Transverse colon (tissue), 4 donors: ENCODE measurements around the gene DLG2. TPM values are rescaled to one million over a fixed set of nuclear protein-coding genes. Genes with fewer than 3 reads are reported as not detected.
"Not testable (repeated sequence)": the region's sequence is repeated elsewhere in the genome, so short reads cannot be mapped to it uniquely, and the experiment has no call there.

Experiments
- DNase-seq: peaks from one replicate; pipeline ENCODE4 v3.0.0-alpha.2; 2019
- H3K27ac ChIP-seq, 4 donors: fragments of 200-600 bp; sonication (generic); 2 replicates each; pipeline ENCODE4 v1.5.1; 2016 to 2018; ENCODE audit warnings: inconsistent platforms in 4 of 4
- H3K27me3 ChIP-seq: fragments of 200-600 bp; sonication (generic); 2 replicates; pipeline ENCODE4 v1.5.1; 2017; ENCODE audit warnings: inconsistent platforms
- H3K36me3 ChIP-seq, 4 donors: fragments of 200-600 bp; sonication (generic); 2 replicates each; pipeline ENCODE4 v1.5.1; 2017 to 2019; ENCODE audit warnings: inconsistent platforms in 4 of 4
- H3K4me1 ChIP-seq, 4 donors: fragments of 200-600 bp; sonication (generic); 2 replicates each; pipeline ENCODE4 v1.5.1; 2017 to 2020; ENCODE audit warnings: inconsistent platforms in 4 of 4
- H3K4me3 ChIP-seq, 4 donors: fragments of 200-600 bp; sonication (generic); 1 replicate in 1 of 4; 2 replicates in 3 of 4; pipeline versions ENCODE4 v1.5.1 to v1.6.1; 2017 to 2019; ENCODE audit warnings: inconsistent platforms in 4 of 4
- H3K9me3 ChIP-seq, 2 donors: fragments of 200-600 bp; sonication (generic); 2 replicates each; pipeline ENCODE4 v1.5.1; 2017 to 2019; ENCODE audit warnings: inconsistent platforms in 2 of 2
- EP300 ChIP-seq: sonication (generic); formaldehyde crosslinking; IDR thresholded peaks from one replicate; pipeline ENCODE4 v1.6.1; 2017; ENCODE audit warnings: antibody characterized with exemption, low read depth
- POLR2A ChIP-seq: fragments of 450-650 bp; IDR thresholded peaks from one replicate; pipeline ENCODE4 v1.6.1; 2016; ENCODE audit warnings: antibody characterized with exemption, mild to moderate bottlenecking, moderate library complexity
- POLR2AphosphoS5 ChIP-seq, 3 donors: sonication (generic); formaldehyde crosslinking; IDR thresholded peaks; one replicate each; pipeline ENCODE4 v1.6.1; 2016; ENCODE audit warnings: antibody characterized with exemption in 3 of 3
- WGBS, 2 donors: methylation state at CpG; one replicate each; pipeline ENCODE4 v1.1.5; 2018; ENCODE audit warnings: low coverage in 1 of 2; 5-methylcytosine and 5-hydroxymethylcytosine counted together
- in situ Hi-C, 4 donors: fragments of 200-750 bp; cut with MboI; loops; one replicate each; pipeline versions ENCODE4 v1.15.0 to v1.15.1; 2017; ENCODE audit warnings: low sequenced_read_pairs in 3 of 4, low pct_ligation_motif_present in 1 of 4, low pct_unique_long_range_greater_than_20kb in 1 of 4
- intact Hi-C: fragments of 100-400 bp; cut with DNase I; formaldehyde crosslinking; loops from one replicate; pipeline ENCODE4 v1.15.1; 2023; ENCODE audit warnings: low total_unique reads
- total RNA-seq, 4 donors: library from RNA; depleted of rRNA; stranded (reverse); fragments of >200 nt; gene quantifications; one replicate each; pipeline ENCODE4 v1.1.0, GENCODE V29; 2016
- TF ChIP-seq, protein P1 (sequence below), 5 experiments: fragments of 200-600 bp in 3 of 5; fragments of 450-650 bp in 2 of 5; sonication (generic) in 3 of 5; IDR thresholded peaks; 1 replicate in 2 of 5; 2 replicates in 3 of 5; pipeline ENCODE4 v1.5.1; 2016 to 2017; ENCODE audit warnings: antibody characterized with exemption in 5 of 5, inconsistent platforms in 3 of 5, mild to moderate bottlenecking in 2 of 5, moderate library complexity in 1 of 5

DLG2 gene
- total RNA-seq, 4 donors from 2014 or later = 1.9 to 28.3 (median 3.7) TPM

DNA sequence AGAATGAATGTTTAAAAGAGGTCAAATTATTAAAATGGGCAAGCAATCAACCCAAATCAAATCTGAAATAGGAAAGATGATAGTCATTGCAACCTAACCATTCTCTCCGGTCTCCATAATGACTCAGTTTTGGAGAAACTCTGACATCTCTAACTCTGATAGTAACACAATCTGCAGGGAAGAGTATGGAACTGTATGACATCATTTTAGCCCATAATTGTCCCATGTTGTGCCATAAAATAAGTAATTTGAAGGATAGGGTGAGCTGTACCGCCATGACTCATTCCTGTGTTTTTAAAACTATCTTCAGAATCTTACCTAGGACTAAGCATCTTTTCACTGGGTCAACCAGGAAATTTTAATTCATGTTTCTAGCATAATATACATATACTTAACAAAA is 350.8 kb downstream of the DLG2 start:
- no peak overlapping the region for H3K27ac ChIP-seq
- no peaks in the 10 kb centered on the region for H3K27me3 ChIP-seq
- intact Hi-C loops (no loop called here), in situ Hi-C loops (no loop called here)
- TF ChIP-seq EP300 (no peak), POLR2AphosphoS5 (IDR thresholded peaks at IDR 0.05) (no peak), POLR2A (no peak)
- TF ChIP-seq, protein P1, sequence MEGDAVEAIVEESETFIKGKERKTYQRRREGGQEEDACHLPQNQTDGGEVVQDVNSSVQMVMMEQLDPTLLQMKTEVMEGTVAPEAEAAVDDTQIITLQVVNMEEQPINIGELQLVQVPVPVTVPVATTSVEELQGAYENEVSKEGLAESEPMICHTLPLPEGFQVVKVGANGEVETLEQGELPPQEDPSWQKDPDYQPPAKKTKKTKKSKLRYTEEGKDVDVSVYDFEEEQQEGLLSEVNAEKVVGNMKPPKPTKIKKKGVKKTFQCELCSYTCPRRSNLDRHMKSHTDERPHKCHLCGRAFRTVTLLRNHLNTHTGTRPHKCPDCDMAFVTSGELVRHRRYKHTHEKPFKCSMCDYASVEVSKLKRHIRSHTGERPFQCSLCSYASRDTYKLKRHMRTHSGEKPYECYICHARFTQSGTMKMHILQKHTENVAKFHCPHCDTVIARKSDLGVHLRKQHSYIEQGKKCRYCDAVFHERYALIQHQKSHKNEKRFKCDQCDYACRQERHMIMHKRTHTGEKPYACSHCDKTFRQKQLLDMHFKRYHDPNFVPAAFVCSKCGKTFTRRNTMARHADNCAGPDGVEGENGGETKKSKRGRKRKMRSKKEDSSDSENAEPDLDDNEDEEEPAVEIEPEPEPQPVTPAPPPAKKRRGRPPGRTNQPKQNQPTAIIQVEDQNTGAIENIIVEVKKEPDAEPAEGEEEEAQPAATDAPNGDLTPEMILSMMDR (IDR thresholded peaks at IDR 0.05) = no peak
- H3K4me1 ChIP-seq = no peaks in the 10 kb centered on the region
- no peak overlapping the region for H3K4me3 ChIP-seq
- no peak for DNase-seq
- no peaks in the 10 kb centered on the region for H3K36me3 ChIP-seq
- no peaks in the 10 kb centered on the region for H3K9me3 ChIP-seq
- 70 to 94% methylated on average over 2 of the region's 2 CpGs for WGBS, 2 donors

DNA sequence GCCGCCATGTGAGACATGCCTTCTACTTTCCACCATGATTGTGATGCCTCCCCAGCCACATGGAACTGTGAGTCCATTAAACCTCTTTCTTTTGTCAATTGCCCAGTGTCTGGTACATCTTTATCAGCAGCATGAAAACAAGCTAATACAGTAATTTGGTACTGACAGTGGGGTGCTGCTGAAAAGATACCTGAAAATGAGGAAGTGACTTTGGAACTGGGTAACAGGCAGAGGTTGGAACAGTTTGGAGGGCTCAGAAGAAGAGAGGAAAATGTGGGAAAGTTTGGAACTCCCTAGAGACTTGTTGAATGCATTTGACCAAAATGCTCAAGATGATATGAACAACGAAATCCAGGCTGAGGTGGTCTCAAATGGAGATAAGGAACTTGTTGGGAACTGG is 356.8 kb downstream of the DLG2 start:
- H3K36me3 ChIP-seq, intact Hi-C loops, H3K4me3 ChIP-seq, H3K9me3 ChIP-seq, H3K4me1 ChIP-seq, DNase-seq, in situ Hi-C loops, H3K27ac ChIP-seq, H3K27me3 ChIP-seq: not testable (repeated sequence)
- WGBS, 2 donors = 82 to 92% methylated on average over 2 of the region's 2 CpGs

DNA sequence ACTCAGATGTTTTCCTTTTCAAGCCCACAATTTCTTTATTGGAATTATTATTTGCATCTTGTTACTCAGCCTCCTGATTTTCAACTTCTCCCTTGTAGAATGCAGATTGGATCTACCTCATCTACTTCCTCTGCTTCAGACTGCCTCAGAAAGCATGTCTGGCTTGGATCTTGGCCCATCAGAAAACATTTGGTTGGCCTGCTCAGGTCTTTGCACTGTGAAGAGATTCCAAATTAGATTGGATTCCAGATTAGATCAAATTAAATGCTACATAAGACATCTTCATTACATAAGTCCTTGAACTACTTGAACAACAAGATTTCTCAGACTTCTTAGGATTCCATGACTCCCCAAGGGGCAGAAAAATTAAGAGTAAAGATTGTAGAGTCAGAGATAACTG is 358.0 kb downstream of the DLG2 start:
- intact Hi-C loops (no loop called here), in situ Hi-C loops (no loop called here)
- Histone ChIP-seq H3K27me3 (no peaks in the 10 kb centered on the region), H3K4me1 (no peaks in the 10 kb centered on the region), H3K27ac (no peak overlapping the region), H3K36me3 (no peaks in the 10 kb centered on the region), H3K4me3 (no peak overlapping the region), H3K9me3 (no peaks in the 10 kb centered on the region)
- TF ChIP-seq, protein P1 (IDR thresholded peaks at IDR 0.05) = no peak
- TF ChIP-seq EP300 = no peak
- no peak for TF ChIP-seq POLR2AphosphoS5 (IDR thresholded peaks at IDR 0.05)
- no peak for TF ChIP-seq POLR2A
- no peak for DNase-seq

DNA sequence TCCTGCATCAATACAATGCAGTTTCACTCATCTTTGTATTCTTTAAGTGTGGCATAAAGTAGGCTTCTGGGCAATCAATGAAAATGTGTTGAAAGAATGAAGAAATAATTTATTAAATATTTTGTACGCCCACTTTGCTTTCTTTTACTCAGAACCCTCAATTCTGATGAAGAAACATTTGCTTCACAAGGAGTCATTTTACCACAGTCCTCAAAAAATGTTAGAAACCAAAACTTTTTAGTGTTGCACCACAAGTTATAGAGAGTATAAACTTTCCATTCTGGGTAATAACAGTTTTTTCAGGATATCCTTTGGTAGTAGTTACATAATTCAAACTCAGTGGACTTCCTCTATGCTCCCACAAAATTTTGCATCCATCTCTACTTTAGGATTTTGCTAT is 360.5 kb downstream of the DLG2 start:
- in situ Hi-C loops = no loop called here
- Histone ChIP-seq H3K36me3 (no peaks in the 10 kb centered on the region), H3K4me1 (no peaks in the 10 kb centered on the region), H3K9me3 (no peaks in the 10 kb centered on the region), H3K27me3 (no peaks in the 10 kb centered on the region), H3K27ac (no peak overlapping the region), H3K4me3 (no peak overlapping the region)
- TF ChIP-seq, protein P1 (IDR thresholded peaks at IDR 0.05) = no peak
- TF ChIP-seq POLR2A (no peak), EP300 (no peak), POLR2AphosphoS5 (IDR thresholded peaks at IDR 0.05) (no peak)
- 89 to 91% methylated on average over 1 of the region's 1 CpG for whole genome bisulfite sequencing, 2 donors
- intact Hi-C loops = no loop called here
- DNase-seq = no peak

DNA sequence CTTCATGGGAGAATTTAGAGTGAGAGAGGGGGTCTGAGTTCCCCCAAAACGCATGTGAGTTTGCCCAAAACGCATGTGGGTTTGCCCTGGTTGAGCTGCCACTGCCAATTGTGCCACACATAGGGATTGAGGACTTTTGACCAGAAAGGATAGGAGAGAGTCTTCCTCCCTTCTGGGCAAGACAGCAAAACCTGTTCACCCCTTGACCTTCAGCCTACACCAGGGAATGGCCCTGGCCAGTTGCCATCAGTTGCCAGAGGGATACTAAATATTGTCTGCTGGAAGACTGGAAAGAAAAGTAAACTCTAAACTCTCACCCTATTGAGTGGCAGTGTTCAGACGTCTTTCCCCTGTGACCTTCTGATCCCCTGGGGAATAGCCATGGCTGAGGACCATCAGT is 363.8 kb downstream of the DLG2 start:
- WGBS, 2 donors = 73% methylated on average over 3 of the region's 3 CpGs; no CpG with 5 or more reads in 1 of the 2 donors
- Histone ChIP-seq H3K36me3 (no peaks in the 10 kb centered on the region), H3K9me3 (no peaks in the 10 kb centered on the region), H3K27ac (no peak overlapping the region), H3K27me3 (no peaks in the 10 kb centered on the region), H3K4me1 (no peaks in the 10 kb centered on the region), H3K4me3 (no peak overlapping the region)
- no peak for DNase-seq
- intact Hi-C loops (no loop called here), in situ Hi-C loops (no loop called here)
- TF ChIP-seq POLR2A (no peak), POLR2AphosphoS5 (IDR thresholded peaks at IDR 0.05) (no peak), EP300 (no peak)
- TF ChIP-seq, protein P1 (IDR thresholded peaks at IDR 0.05) = no peak
